Measurements from ENCODE around the gene SERTAD3.
"Not testable (repeated sequence)": the region's sequence is repeated elsewhere in the genome, so short reads cannot be mapped to it uniquely, and the experiment has no call there.

Gene SERTAD3

GRCh38 chr19:40444000-40444824 is at the start of gene SERTAD3:
TSS of gene SERTAD3 (minus strand) at chr19:40444335. CDS start at chr19:40442080, 2,255 bp downstream.
- DNase-seq (ENCODE audit: low spot score), result peak; percentile 93

GRCh38 chr19:40493778-40494177 is 49.6 kb upstream of the SERTAD3 start:
- DNase-seq (ENCODE audit: low spot score), result no peak

DNA sequence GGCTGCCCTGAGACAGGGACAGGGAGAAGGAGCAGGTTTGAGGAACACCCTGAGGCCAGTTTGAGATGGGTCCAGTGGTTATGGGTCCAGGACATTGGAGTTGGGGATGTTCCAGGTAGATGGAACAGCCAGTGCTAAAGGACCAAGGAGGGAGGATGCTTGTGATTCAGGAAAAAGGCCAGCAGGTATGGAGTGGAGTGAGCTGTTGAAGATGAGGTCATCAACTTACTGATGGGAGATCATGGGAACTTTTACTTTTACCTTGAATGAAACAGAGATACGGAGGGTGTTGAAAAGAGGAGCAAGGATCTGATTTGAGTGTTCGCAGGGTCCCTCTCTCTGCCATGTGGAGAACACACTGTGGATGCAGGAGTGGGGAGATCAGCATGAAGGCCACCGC is 48.1 kb upstream of the SERTAD3 start:
- no peak for DNase-seq (ENCODE audit: low spot score)

DNA sequence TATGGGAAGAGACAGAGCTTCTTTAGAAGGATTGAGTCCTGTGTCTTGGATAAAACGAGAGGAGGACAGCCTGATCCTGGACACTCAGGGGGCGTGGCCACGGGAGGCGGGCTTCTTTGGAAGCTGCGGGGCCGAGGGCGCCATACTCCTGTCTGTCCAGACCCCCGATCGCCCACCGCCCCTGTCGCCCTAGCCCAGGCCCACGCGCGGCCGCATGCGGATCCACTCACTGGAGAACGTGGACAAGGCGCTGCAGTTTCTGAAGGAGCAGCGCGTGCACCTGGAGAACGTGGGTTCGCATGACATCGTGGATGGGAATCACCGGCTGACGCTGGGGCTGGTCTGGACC is 45.7 kb upstream of the SERTAD3 start:
- no peak for DNase-seq (ENCODE audit: low spot score)

DNA sequence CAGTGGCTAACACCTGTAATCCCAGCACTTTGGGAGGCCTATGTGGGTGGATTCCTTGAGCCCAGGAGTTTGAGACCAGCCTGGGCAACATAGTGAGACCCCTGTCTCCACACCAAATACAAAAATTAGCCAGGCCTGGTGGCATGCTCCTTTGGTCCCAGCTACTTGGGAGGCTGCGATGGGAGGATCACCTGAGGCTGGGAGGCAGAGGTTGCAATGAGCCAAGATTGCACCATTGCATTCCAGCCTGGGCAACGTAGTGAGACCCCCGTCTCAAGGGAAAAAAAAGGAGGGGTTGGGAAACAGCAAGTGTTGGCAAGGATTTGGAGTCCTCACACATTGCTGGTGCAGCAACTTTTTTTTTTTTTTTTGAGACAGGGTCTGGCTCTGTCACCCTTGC is 41.9 kb upstream of the SERTAD3 start:
- DNase-seq (ENCODE audit: low spot score), result no peak

GRCh38 chr19:40475878-40476644 is 31.9 kb upstream of the SERTAD3 start:
- not testable (repeated sequence) for DNase-seq (ENCODE audit: low spot score)

DNA sequence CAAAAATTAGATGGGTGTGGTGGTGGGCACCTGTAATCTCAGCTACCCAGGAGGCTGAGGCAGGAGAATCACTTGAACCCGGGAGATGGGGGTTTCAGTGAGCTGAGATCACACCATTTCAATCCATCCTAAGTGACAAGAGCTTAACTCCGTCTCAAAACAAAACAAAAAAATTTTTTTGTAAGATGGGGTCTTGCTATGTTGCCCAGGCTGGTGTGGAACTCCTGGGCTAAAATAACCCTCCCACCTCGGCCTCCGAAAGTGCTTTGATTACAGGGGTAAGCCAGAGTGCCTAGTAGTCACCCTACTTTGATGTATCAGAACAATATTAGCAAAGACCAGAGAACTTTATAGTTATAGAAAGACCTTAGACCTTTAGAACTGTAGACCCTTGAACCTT is 30.6 kb upstream of the SERTAD3 start:
- DNase-seq (ENCODE audit: low spot score), result no peak

- DNase-seq (ENCODE audit: low spot score), result no peak
These were observed 28.4 kb upstream of the SERTAD3 start for GRCh38 chr19:40472516-40472915.

DNA sequence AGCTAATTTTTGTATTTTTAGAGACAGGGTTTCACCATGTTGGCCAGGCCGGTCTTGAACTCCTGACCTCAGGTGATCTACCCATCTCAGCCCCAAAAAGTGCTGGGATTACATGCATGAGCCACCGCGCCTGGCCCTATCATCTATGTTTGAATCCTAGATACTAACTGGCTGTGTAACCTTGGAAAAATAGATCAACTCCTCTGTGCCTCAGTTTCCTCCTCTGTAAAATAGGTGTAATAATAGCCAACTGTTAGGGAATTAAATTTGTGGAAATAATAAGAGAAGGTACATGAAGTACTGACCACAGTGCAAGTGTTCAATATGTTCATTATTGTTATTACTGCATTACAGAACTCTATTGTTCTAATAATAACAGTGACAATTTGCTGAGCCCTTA is 27.0 kb upstream of the SERTAD3 start:
- DNase-seq (ENCODE audit: low spot score), result no peak

GRCh38 chr19:40469011-40469410 is 24.9 kb upstream of the SERTAD3 start:
- DNase-seq (ENCODE audit: low spot score), result no peak

GRCh38 chr19:40466985-40467734 is 23.0 kb upstream of the SERTAD3 start, which contains the start of gene SPTBN4:
TSS of gene SPTBN4 (plus strand) at chr19:40467001. CDS start at chr19:40472622, 5,621 bp downstream.
- DNase-seq (ENCODE audit: low spot score), result no peak

DNA sequence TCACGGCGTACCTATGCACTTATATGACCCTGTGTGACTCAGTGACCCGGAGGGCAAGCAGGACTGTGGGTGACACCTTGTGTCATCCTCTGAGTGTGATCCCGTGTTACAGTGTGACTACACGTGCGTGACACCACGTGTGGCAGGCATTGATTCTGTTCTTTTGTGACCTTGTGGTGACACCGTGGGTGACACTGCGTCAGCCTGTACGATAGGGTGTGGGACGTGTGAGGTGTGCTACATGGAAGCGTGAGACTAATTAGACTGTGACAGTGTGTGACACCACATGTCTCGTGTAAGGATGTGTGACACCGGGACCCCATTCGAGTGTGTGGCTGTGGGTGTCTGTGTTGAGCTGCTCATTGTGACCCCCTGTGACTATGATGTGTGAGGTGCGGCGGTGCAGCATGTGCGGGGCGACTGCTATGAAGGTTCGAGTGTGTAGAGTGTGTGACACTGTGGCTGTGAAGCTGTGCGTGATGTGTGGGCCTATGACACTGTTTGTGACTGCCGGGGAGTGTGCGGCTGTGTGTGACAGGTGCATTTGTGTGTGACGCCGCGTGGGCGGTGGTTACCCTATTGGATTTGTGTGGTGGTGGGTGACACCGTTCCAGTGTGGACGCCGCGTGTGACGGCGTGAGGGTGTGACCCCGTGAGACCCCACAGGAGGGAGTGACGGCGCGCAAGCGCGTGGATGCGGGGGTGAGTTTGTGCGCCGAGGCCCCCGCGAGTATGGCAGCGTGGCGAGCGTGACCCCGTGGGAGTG is 22.3 kb upstream of the SERTAD3 start:
- no peak for DNase-seq (ENCODE audit: low spot score)

- DNase-seq (ENCODE audit: low spot score), result peak; percentile 99
These were observed 21.6 kb upstream of the SERTAD3 start, which contains the start of gene BLVRB for GRCh38 chr19:40465557-40466218. TSS of gene BLVRB (minus strand) at chr19:40465745. CDS start at chr19:40465688, 57 bp downstream.

DNA sequence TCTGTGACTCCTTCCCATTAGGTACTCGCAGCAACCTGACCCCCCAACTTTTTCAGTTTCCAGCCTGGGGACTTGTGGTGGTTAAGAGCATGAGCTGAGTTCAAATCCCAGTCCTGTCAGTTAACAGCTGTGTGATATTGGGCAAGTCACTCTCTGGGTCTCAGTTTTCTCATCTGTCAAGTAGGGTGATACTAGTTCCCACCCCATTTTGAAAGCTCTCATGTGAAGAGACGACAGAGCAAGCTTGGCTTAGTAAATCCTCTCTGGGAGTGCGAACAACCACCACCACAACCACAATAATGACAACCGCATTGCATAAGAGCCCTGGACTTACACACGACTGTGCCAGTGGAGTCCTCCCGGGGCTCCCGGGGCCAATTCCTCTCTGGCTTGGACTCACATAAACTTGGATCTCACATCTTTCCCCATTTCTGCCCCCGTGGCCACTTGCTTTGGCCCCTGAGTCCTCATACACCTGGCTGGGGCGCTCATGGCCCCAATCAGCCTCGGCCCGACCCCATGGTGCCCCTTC is 21.0 kb upstream of the SERTAD3 start:
- DNase-seq (ENCODE audit: low spot score), result peak; percentile 68

GRCh38 chr19:40464059-40465024 is 20.2 kb upstream of the SERTAD3 start:
- peak; percentile 91 for DNase-seq (ENCODE audit: low spot score)

- DNase-seq (ENCODE audit: low spot score), result not testable (repeated sequence)
These were observed 19.5 kb upstream of the SERTAD3 start for GRCh38 chr19:40463587-40464037.

- DNase-seq (ENCODE audit: low spot score), result no peak
These were observed 17.6 kb upstream of the SERTAD3 start for GRCh38 chr19:40461669-40462221.

DNA sequence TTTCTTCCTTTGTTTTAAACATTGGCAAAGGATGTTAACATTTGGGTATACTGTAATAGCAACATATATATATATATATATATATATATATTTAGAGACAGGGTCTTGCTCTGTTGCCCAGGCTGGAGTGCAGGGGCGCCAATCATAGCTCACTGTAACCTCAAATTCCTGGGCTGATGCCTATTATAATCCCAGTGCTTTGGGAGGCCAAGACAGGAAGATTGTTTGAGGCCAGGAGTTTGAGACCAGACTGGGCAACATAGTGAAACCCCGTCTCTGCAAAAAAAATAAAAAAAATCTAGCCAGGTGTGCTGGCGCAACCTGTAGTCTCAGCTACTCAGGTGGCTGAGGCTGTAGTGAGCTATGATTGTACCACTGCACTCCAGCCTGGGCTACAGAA is 16.1 kb upstream of the SERTAD3 start:
- DNase-seq (ENCODE audit: low spot score), result no peak

DNA sequence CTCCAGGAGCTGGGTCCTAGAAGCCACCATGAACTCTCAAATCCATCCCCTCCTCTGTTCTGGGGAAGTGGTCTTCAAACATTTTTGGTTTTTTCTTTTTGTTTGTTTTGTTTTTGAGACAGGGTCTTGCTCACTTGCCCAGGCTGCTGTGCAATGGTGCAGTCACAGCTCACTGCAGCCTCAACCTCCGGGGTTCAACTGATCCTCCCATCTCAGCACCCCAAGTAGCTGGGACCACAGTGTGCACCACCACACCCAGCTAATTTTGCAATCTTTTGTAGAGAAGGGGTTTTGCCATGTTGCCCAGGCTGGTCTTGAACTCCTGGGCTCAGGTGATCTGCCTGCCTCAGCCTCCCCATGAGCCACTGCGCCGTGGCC is 14.5 kb upstream of the SERTAD3 start:
- DNase-seq (ENCODE audit: low spot score), result no peak
